GM12801 (cell line): Measurements from ENCODE around the gene DYRK3.

Experiments used
- TF ChIP-seq, protein P1 (sequence below): IDR thresholded peaks from one replicate; pipeline ENCODE4 v1.5.1; 2011; ENCODE audit warnings: control low read depth; ENCODE audit not compliant: insufficient read length; ENCODE audit errors: extremely low read depth

Gene DYRK3

GRCh38 chr1:206635080-206635977 lies at the start of gene DYRK3:
DYRK3 (plus strand) TSS chr1:206635536; CDS start chr1:206635704, 168 bp downstream.
- TF ChIP-seq, protein P1, sequence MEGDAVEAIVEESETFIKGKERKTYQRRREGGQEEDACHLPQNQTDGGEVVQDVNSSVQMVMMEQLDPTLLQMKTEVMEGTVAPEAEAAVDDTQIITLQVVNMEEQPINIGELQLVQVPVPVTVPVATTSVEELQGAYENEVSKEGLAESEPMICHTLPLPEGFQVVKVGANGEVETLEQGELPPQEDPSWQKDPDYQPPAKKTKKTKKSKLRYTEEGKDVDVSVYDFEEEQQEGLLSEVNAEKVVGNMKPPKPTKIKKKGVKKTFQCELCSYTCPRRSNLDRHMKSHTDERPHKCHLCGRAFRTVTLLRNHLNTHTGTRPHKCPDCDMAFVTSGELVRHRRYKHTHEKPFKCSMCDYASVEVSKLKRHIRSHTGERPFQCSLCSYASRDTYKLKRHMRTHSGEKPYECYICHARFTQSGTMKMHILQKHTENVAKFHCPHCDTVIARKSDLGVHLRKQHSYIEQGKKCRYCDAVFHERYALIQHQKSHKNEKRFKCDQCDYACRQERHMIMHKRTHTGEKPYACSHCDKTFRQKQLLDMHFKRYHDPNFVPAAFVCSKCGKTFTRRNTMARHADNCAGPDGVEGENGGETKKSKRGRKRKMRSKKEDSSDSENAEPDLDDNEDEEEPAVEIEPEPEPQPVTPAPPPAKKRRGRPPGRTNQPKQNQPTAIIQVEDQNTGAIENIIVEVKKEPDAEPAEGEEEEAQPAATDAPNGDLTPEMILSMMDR = no peak

DNA sequence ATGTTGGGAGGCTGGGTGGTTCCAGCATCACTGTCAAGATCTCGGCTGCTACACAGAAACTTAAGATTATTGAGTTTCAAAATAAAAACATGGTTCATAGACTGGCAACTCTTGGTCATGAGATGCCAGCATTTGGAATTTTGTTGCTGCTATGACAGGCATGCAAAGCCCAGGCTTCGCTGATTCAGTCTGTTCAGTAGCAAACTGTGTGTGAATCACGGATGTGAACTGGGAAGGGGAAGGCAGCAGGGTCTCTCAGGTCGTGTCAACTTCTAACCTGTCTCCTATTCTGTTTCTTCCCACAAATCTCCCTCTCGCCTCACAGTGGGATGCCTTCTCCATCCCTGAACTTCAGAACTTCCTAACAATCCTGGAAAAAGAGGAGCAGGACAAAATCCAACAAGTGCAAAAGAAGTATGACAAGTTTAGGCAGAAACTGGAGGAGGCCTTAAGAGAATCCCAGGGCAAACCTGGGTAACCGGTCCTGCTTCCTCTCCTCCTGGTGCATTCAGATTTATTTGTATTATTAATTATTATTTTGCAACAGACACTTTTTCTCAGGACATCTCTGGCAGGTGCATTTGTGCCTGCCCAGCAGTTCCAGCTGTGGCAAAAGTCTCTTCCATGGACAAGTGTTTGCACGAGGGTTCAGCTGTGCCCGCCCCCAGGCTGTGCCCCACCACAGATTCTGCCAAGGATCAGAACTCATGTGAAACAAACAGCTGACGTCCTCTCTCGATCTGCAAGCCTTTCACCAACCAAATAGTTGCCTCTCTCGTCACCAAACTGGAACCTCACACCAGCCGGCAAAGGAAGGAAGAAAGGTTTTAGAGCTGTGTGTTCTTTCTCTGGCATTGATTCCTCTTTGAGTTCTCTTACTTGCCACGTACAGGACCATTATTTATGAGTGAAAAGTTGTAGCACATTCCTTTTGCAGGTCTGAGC lies 48.6 kb upstream of the DYRK3 start:
- TF ChIP-seq, protein P1 = no peak

DNA sequence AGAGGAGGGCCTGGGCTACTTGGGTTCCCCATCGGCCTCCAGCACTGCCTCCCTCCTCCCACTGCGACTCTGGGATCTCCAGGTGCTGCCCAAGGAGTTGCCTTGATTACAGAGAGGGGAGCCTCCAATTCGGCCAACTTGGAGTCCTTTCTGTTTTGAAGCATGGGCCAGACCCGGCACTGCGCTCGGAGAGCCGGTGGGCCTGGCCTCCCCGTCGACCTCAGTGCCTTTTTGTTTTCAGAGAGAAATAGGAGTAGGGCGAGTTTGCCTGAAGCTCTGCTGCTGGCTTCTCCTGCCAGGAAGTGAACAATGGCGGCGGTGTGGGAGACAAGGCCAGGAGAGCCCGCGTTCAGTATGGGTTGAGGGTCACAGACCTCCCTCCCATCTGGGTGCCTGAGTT lies 47.4 kb upstream of the DYRK3 start:
- TF ChIP-seq, protein P1 = no peak

GRCh38 chr1:206588492-206588891 lies 46.8 kb upstream of the DYRK3 start:
- TF ChIP-seq, protein P1 = no peak

GRCh38 chr1:206589206-206589605 lies 46.1 kb upstream of the DYRK3 start:
- TF ChIP-seq, protein P1 = no peak

GRCh38 chr1:206590025-206590758 lies 45.1 kb upstream of the DYRK3 start:
- TF ChIP-seq, protein P1 = no peak
